SU-DHL-6 (cell line): Measurements from ENCODE around the gene INTS11.

Source experiments
- H2AFZ ChIP-seq: fragments of 200-600 bp; sonication (generic); 2 replicates; pipeline ENCODE4 v1.6.1; 2014; ENCODE audit warnings: low read depth, mild to moderate bottlenecking, moderate library complexity, mixed read lengths, antibody characterized with exemption, low read length; ENCODE audit not compliant: severe bottlenecking
- H3F3A ChIP-seq: fragments of 200-600 bp; shearing (Covaris generic); 2 replicates; pipeline ENCODE4 v1.6.0; 2016; ENCODE audit warnings: antibody characterized with exemption, mild to moderate bottlenecking; ENCODE audit not compliant: insufficient read depth
- H3K27ac ChIP-seq: fragments of 200-600 bp; sonication (generic); 2 replicates; pipeline ENCODE4 v1.5.1; 2016; ENCODE audit warnings: low read depth, mild to moderate bottlenecking, low read length, moderate library complexity, mixed read lengths
- H3K27me3 ChIP-seq: fragments of 200-600 bp; sonication (generic), shearing (Covaris generic); 2 replicates; pipeline ENCODE4 v1.6.0; 2014; ENCODE audit warnings: mild to moderate bottlenecking, low read length
- H3K36me3 ChIP-seq: fragments of 200-600 bp; sonication (generic); 2 replicates; pipeline ENCODE4 v1.6.1; 2014; ENCODE audit warnings: mild to moderate bottlenecking, low read length, mixed read lengths
- H3K4me2 ChIP-seq: fragments of 300-600, 200-600 bp; shearing (Covaris generic), sonication (generic); 2 replicates; pipeline ENCODE4 v1.6.0; 2014; ENCODE audit warnings: low read length, low read depth, mild to moderate bottlenecking; ENCODE audit not compliant: poor library complexity, severe bottlenecking
- H3K4me3 ChIP-seq: fragments of 200-600 bp; sonication (generic); 2 replicates; pipeline ENCODE4 v1.5.1; 2014; ENCODE audit warnings: antibody characterized with exemption, low read length, mild to moderate bottlenecking, mixed read lengths; ENCODE audit not compliant: insufficient read depth, poor library complexity, severe bottlenecking
- H3K79me2 ChIP-seq: fragments of 200-600 bp; sonication (generic); 2 replicates; pipeline ENCODE4 v1.6.1; 2014; ENCODE audit warnings: mild to moderate bottlenecking, low read length, moderate library complexity; ENCODE audit not compliant: insufficient read depth
- H3K9ac ChIP-seq: fragments of 200-600 bp; sonication (generic); 2 replicates; pipeline ENCODE4 v1.7.0; 2014; ENCODE audit warnings: mild to moderate bottlenecking, low read length
- H3K9me2 ChIP-seq: fragments of 200-600 bp; sonication (generic); replicated peaks from 2 replicates; pipeline ENCODE4 v1.6.1; 2014; ENCODE audit warnings: low read length; ENCODE audit not compliant: insufficient read depth
- H3K9me3 ChIP-seq: fragments of 200-600 bp; sonication (generic); 2 replicates; pipeline ENCODE4 v1.6.1; 2014; ENCODE audit warnings: low read length, mixed read lengths; ENCODE audit not compliant: insufficient read depth
- H4K20me1 ChIP-seq: fragments of 200-600 bp; sonication (generic); 2 replicates; pipeline ENCODE4 v1.6.1; 2014; ENCODE audit warnings: low read depth, mild to moderate bottlenecking, antibody characterized with exemption, low read length, moderate library complexity, mixed read lengths
- EZH2phosphoT487 ChIP-seq: fragments of 200-600 bp; sonication (generic), shearing (Covaris generic); conservative IDR thresholded peaks from 2 replicates; pipeline ENCODE4 v1.6.1; 2018; ENCODE audit warnings: mild to moderate bottlenecking, antibody characterized with exemption, low read length, moderate library complexity, mixed read lengths
- TF ChIP-seq, protein P1 (sequence below): fragments of 200-600 bp; sonication (generic); IDR thresholded peaks from one replicate; pipeline ENCODE4 v1.5.1; 2017; ENCODE audit warnings: antibody characterized with exemption, mild to moderate bottlenecking, low read length, moderate library complexity; ENCODE audit not compliant: insufficient read depth, poor library complexity, severe bottlenecking

Gene INTS11

GRCh38 chr1:1300352-1300739 lies 24.1 kb downstream of the INTS11 start:
- no peaks in the 10 kb centered on the region; the same call in 1 of the 2 replicates for H3K79me2 ChIP-seq
- no peak overlapping the region for H3K4me3 ChIP-seq
- no peaks in the 10 kb centered on the region for H3K27me3 ChIP-seq
- TF ChIP-seq, protein P1, sequence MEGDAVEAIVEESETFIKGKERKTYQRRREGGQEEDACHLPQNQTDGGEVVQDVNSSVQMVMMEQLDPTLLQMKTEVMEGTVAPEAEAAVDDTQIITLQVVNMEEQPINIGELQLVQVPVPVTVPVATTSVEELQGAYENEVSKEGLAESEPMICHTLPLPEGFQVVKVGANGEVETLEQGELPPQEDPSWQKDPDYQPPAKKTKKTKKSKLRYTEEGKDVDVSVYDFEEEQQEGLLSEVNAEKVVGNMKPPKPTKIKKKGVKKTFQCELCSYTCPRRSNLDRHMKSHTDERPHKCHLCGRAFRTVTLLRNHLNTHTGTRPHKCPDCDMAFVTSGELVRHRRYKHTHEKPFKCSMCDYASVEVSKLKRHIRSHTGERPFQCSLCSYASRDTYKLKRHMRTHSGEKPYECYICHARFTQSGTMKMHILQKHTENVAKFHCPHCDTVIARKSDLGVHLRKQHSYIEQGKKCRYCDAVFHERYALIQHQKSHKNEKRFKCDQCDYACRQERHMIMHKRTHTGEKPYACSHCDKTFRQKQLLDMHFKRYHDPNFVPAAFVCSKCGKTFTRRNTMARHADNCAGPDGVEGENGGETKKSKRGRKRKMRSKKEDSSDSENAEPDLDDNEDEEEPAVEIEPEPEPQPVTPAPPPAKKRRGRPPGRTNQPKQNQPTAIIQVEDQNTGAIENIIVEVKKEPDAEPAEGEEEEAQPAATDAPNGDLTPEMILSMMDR, result no peak
- no peak for TF ChIP-seq EZH2phosphoT487
- no peaks in the 10 kb centered on the region for H3K36me3 ChIP-seq
- no peak overlapping the region for H2AFZ ChIP-seq
- H3K4me2 ChIP-seq, result no peak overlapping the region
- H3K9ac ChIP-seq, result no peak overlapping the region
- no peak overlapping the region for H3K27ac ChIP-seq
- no peaks in the 10 kb centered on the region for H3K9me3 ChIP-seq
- no peaks in the 10 kb centered on the region; the same call in 1 of the 2 replicates for H4K20me1 ChIP-seq
- no peaks in the 10 kb centered on the region for H3F3A ChIP-seq
- no peaks in the 10 kb centered on the region for H3K9me2 ChIP-seq

DNA sequence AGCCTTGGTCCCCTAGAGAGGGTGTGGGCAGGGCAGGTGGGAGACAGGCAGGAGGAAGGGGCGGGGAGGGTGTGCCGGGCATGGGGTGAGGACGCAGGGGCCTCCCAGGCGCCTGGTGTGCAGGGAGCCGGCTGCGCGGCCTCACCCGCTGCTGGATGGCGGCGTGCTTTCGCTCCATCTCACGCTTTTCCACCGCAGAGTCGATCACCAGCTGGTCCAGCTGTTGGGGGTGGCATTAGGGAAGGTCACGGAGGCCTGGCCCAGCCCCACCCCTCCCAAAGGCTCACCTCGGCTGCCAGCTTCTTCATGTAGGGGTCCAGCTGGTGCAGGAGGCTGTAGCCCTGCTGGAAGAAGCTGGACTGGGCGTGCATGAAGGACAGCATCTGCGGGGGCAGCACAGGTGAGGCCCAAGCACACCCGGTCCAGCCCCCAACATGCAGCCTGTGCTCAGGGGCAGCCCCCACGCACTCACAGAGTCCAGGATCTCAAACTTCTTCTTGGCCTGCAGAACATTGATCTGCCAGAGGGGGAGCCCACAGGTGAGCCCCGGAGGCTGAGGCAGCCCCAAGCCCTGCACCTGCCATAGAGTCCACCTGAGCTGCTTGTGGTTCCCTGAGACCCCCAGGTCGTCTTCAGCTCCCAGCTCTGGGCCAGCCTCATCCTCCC lies 24.6 kb downstream of the INTS11 start:
- no peaks in the 10 kb centered on the region for H3K9me3 ChIP-seq
- no peak overlapping the region for H3K4me2 ChIP-seq
- H3K27me3 ChIP-seq, result no peaks in the 10 kb centered on the region
- no peak overlapping the region for H3K9ac ChIP-seq
- H4K20me1 ChIP-seq, result no peaks in the 10 kb centered on the region; the same call in 1 of the 2 replicates
- no peaks in the 10 kb centered on the region; the same call in 1 of the 2 replicates for H3K79me2 ChIP-seq
- no peak overlapping the region for H3K27ac ChIP-seq
- H3K4me3 ChIP-seq, result no peak overlapping the region
- H3F3A ChIP-seq, result no peaks in the 10 kb centered on the region
- no peaks in the 10 kb centered on the region for H3K36me3 ChIP-seq
- no peak overlapping the region for H2AFZ ChIP-seq
- no peak for TF ChIP-seq EZH2phosphoT487
- TF ChIP-seq, protein P1, result peak; percentile 34
- no peaks in the 10 kb centered on the region for H3K9me2 ChIP-seq

DNA sequence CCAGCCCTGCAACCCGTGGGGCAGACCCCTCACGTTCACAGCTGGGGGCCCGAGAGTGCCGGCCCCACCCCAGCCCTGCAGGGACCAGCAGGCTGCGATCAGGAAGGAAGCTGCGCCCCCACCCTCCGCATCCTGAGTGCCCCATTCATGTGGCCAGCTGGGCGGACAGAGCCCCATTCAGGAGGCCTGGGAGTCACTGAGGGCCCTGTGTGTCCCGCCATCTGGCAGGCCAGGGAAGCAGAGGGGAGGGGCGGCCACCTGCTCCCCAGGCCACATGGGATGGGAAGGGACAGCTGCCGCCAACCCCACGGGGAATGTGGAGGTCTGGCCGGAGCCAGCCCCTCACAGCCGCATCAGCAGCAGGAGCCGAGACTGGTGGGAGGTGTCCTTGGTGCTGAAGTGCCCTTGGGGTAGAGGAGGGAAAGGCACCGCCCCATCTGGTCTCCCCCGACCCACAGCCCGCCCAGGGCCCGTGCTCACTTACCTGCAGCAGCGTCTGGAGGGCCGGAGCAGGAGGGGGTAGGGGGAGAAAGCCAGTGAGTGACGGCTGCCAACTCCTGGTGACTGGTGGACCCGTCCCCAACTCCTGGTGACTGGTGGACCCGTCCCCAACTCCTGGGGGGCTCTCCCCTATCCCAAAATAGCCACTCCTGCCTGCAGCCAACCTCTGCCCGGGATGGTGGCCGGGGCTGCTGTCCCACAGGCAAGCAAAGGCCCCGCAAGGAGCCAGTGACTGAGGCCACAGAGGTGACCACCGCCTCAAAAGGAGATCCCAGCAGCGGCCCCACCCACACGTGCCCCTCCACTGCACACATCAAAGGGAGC lies 25.4 kb downstream of the INTS11 start:
- no peak overlapping the region for H3K4me2 ChIP-seq
- TF ChIP-seq, protein P1, result no peak
- TF ChIP-seq EZH2phosphoT487, result no peak
- H3K9me2 ChIP-seq, result no peaks in the 10 kb centered on the region
- no peaks in the 10 kb centered on the region for H3K9me3 ChIP-seq
- no peaks in the 10 kb centered on the region for H3K36me3 ChIP-seq
- H3K27ac ChIP-seq, result no peak overlapping the region
- no peak overlapping the region for H3K9ac ChIP-seq
- no peaks in the 10 kb centered on the region for H3K79me2 ChIP-seq
- no peaks in the 10 kb centered on the region; the same call in 1 of the 2 replicates for H4K20me1 ChIP-seq
- no peak overlapping the region for H2AFZ ChIP-seq
- H3F3A ChIP-seq, result no peaks in the 10 kb centered on the region
- H3K4me3 ChIP-seq, result no peak overlapping the region
- H3K27me3 ChIP-seq, result no peaks in the 10 kb centered on the region
